GM12872 (cell line): ENCODE data around the gene CLDN19.

Experiments
- TF ChIP-seq, protein P1 (sequence below): IDR thresholded peaks from 3 replicates; pipeline ENCODE4 v1.5.1; 2011; ENCODE audit warnings: low read depth, mild to moderate bottlenecking, low read length, moderate library complexity; ENCODE audit not compliant: insufficient read depth

The CLDN19 gene

GRCh38 chr1:42742141-42742540 is 2.1 kb upstream of the CLDN19 start:
- TF ChIP-seq, protein P1, sequence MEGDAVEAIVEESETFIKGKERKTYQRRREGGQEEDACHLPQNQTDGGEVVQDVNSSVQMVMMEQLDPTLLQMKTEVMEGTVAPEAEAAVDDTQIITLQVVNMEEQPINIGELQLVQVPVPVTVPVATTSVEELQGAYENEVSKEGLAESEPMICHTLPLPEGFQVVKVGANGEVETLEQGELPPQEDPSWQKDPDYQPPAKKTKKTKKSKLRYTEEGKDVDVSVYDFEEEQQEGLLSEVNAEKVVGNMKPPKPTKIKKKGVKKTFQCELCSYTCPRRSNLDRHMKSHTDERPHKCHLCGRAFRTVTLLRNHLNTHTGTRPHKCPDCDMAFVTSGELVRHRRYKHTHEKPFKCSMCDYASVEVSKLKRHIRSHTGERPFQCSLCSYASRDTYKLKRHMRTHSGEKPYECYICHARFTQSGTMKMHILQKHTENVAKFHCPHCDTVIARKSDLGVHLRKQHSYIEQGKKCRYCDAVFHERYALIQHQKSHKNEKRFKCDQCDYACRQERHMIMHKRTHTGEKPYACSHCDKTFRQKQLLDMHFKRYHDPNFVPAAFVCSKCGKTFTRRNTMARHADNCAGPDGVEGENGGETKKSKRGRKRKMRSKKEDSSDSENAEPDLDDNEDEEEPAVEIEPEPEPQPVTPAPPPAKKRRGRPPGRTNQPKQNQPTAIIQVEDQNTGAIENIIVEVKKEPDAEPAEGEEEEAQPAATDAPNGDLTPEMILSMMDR = no peak

GRCh38 chr1:42741706-42742105 is 1.7 kb upstream of the CLDN19 start:
- TF ChIP-seq, protein P1 = no peak

- TF ChIP-seq, protein P1 = no peak
Measured at GRCh38 chr1:42740851-42741580, 980 bp upstream of the CLDN19 start.

- TF ChIP-seq, protein P1 = no peak
Measured at GRCh38 chr1:42738678-42739226, 1.3 kb downstream of the CLDN19 start.

- TF ChIP-seq, protein P1 = no peak
Measured at GRCh38 chr1:42737986-42738677, 1.9 kb downstream of the CLDN19 start.

- TF ChIP-seq, protein P1 = no peak; the same call in 2 of the 3 replicates
Measured at GRCh38 chr1:42737257-42737656, 2.8 kb downstream of the CLDN19 start.

GRCh38 chr1:42736571-42737200 is 3.4 kb downstream of the CLDN19 start:
- TF ChIP-seq, protein P1 = no peak
